Natural killer cell (primary cell): ENCODE data around the gene TMEM183A. TPM values are rescaled to one million over a fixed set of nuclear protein-coding genes. Genes with fewer than 3 reads are reported as not detected.

Experiments
- ATAC-seq, 3 donors: fragments of 150-1000 bp in 2 of 3; fragments of 200-7000 bp in 1 of 3; cut with Tn5 transposase; 1 replicate in 1 of 3; 2 replicates in 2 of 3; pipeline ENCODE4 v1.10.0; 2021; ENCODE audit warnings: mild to moderate bottlenecking in 2 of 3, moderate library complexity in 2 of 3
- DNase-seq, 2 donors: peaks; one replicate each; pipeline versions ENCODE4 v3.0.0 to v3.0.0-alpha.2; 2013 to 2021; ENCODE audit warnings: mixed read lengths in 1 of 2
- H3K27ac ChIP-seq: one replicate; pipeline ENCODE4 v1.5.1; 2013; ENCODE audit warnings: mild to moderate bottlenecking, low read length
- H3K27me3 ChIP-seq: one replicate; pipeline ENCODE4 v1.6.1; 2013; ENCODE audit warnings: low read length; ENCODE audit not compliant: control insufficient read depth, insufficient read depth
- H3K36me3 ChIP-seq: one replicate; pipeline ENCODE4 v1.6.1; 2013; ENCODE audit warnings: low read length; ENCODE audit not compliant: control insufficient read depth, insufficient read depth
- H3K4me1 ChIP-seq: one replicate; pipeline ENCODE4 v1.6.1; 2013; ENCODE audit warnings: low read length; ENCODE audit not compliant: control insufficient read depth, insufficient read depth
- H3K4me3 ChIP-seq: one replicate; pipeline ENCODE4 v1.5.1; 2013; ENCODE audit warnings: low read length
- H3K9me3 ChIP-seq: one replicate; pipeline ENCODE4 v1.6.1; 2013; ENCODE audit warnings: low read length; ENCODE audit not compliant: control insufficient read depth, insufficient read depth
- H3K27ac Mint-ChIP-seq, 2 donors: one replicate each; pipeline ENCODE4 v1.8.0; 2022; ENCODE audit warnings: mild to moderate bottlenecking in 2 of 2, mixed read lengths in 2 of 2, moderate library complexity in 1 of 2
- H3K27me3 Mint-ChIP-seq, 2 donors: one replicate each; pipeline ENCODE4 v1.8.0; 2022; ENCODE audit warnings: low read depth in 2 of 2, mixed read lengths in 2 of 2
- H3K36me3 Mint-ChIP-seq: one replicate; pipeline ENCODE4 v1.8.0; 2022; ENCODE audit warnings: mixed read lengths
- H3K4me1 Mint-ChIP-seq, 2 donors: one replicate each; pipeline ENCODE4 v1.8.0; 2022; ENCODE audit warnings: mixed read lengths in 2 of 2
- H3K4me3 Mint-ChIP-seq: one replicate; pipeline ENCODE4 v1.8.0; 2022; ENCODE audit warnings: mild to moderate bottlenecking, moderate library complexity, mixed read lengths
- H3K9me3 Mint-ChIP-seq, 2 donors: one replicate each; pipeline ENCODE4 v1.8.0; 2022; ENCODE audit warnings: mixed read lengths in 2 of 2
- WGBS: methylation state at CpG from one replicate; pipeline ENCODE4 v1.1.7; 2013; ENCODE audit warnings: missing lambda C conversion rate; ENCODE audit not compliant: insufficient coverage; 5-methylcytosine and 5-hydroxymethylcytosine counted together
- intact Hi-C: fragments of 100-400 bp; cut with micrococcal nuclease; formaldehyde crosslinking; loops from one replicate; pipeline ENCODE4 v1.14.2; 2022
- total RNA-seq, 4 donors: library from RNA; stranded (reverse); fragments of 120-200 nt in 1 of 4; gene quantifications; one replicate each; pipeline versions ENCODE4 v1.2.3 to v1.2.4, GENCODE V29; 2013 to 2022
- TF ChIP-seq, protein P1 (sequence below): fragments of 200-600 bp; IDR thresholded peaks from one replicate; pipeline ENCODE4 v1.8.0; 2022; ENCODE audit warnings: antibody characterized with exemption

The TMEM183A gene
- total RNA-seq, 3 donors from 2014 or later (not counting 1 experiment from before 2014, with no cell fraction given): 127 to 147 (median 143) TPM

DNA sequence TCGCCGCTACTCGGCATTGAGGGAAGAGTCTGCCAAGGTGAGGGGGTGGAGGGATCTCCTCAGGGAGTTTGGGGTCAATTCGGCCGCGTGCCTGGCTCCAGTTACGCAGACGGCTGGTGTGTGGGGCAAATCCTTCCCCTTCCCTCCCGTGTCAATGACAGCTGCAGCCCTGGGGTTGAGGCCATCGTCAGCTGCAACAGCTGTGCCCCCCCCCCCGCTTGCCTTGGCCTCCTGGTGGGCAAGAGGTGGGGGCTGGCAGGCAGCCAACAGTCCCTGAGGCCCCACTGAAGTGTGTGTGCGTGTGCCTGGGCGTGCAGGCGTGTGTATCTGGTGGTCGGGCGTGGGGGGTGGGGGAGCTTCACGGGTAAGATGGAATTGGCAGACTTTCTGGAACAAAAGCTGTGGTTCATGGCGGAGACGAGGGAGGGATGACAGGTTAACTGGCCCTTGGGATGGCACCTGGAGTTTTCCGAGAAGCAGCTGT is 44.7 kb downstream of the TMEM183A start:
- TF ChIP-seq, protein P1, sequence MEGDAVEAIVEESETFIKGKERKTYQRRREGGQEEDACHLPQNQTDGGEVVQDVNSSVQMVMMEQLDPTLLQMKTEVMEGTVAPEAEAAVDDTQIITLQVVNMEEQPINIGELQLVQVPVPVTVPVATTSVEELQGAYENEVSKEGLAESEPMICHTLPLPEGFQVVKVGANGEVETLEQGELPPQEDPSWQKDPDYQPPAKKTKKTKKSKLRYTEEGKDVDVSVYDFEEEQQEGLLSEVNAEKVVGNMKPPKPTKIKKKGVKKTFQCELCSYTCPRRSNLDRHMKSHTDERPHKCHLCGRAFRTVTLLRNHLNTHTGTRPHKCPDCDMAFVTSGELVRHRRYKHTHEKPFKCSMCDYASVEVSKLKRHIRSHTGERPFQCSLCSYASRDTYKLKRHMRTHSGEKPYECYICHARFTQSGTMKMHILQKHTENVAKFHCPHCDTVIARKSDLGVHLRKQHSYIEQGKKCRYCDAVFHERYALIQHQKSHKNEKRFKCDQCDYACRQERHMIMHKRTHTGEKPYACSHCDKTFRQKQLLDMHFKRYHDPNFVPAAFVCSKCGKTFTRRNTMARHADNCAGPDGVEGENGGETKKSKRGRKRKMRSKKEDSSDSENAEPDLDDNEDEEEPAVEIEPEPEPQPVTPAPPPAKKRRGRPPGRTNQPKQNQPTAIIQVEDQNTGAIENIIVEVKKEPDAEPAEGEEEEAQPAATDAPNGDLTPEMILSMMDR: no peak
- Histone ChIP-seq H3K27me3 (no peaks in the 10 kb centered on the region), H3K27ac (no peak overlapping the region), H3K36me3 (no peaks in the 10 kb centered on the region), H3K9me3 (no peaks in the 10 kb centered on the region), H3K4me3 (no peak overlapping the region), H3K4me1 (no peaks in the 10 kb centered on the region)
- intact Hi-C loops: no loop called here
- WGBS: 29% methylated on average over 20 of the region's 20 CpGs
- H3K27me3 Mint-ChIP-seq: peaks cover 19 to 44% of the 10 kb centered on the region in 2 donors
- H3K27ac Mint-ChIP-seq: no peak overlapping the region
- DNase-seq (no peak), ATAC-seq (no peak)
- H3K4me1 Mint-ChIP-seq: no peaks in the 10 kb centered on the region
- no peaks in the 10 kb centered on the region for H3K9me3 Mint-ChIP-seq
- H3K36me3 Mint-ChIP-seq: no peaks in the 10 kb centered on the region
- H3K4me3 Mint-ChIP-seq: no peak overlapping the region

DNA sequence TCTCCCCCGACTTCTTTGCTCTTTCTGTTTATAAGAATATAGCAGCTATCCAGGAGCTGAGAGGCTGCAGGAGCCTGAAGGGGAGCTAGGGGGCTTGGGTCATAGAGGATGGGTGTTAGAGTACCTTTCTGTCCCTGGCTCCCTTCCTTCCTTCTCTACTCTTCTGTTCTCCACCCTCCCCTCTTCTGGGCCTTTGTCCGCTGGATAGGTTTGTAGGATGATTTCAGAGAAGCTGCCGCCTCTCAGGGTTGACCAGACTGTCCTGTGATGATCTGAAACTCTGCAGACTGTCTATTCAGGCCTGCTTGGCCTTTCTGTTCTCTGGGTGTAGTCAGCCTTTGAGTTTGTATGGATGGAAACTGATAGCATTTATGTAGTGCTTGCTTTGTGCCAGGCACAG is 45.4 kb downstream of the TMEM183A start:
- intact Hi-C loops: no loop called here
- no peak for DNase-seq

DNA sequence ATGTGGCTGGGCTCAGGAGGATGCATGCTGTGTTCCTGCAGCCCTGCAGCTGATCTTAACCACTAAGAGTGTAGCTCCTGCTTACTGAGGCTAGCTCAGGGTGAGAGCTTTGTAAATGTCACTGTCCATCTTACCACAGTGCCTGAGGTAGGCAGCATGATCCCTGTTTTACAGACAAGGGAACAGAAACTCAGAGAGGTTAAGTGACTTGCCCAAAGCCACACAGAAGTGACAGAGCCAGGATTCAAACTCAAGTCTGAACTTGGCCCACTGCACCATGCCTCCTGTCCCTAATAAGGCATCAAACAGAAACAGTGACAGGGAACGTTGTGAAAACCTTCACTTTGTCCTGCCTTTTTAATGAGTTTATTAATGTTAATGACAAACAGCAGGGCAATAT is 47.0 kb downstream of the TMEM183A start:
- intact Hi-C loops: no loop called here
- H3K27me3 Mint-ChIP-seq: peaks cover 13 to 46% of the 10 kb centered on the region in 2 donors
- no peaks in the 10 kb centered on the region for H3K9me3 Mint-ChIP-seq
- no peak overlapping the region for H3K4me3 Mint-ChIP-seq
- H3K27ac Mint-ChIP-seq: no peak overlapping the region
- no peaks in the 10 kb centered on the region for H3K36me3 Mint-ChIP-seq
- H3K36me3 ChIP-seq: no peaks in the 10 kb centered on the region
- no peaks in the 10 kb centered on the region for H3K9me3 ChIP-seq
- no peak overlapping the region for H3K4me3 ChIP-seq
- H3K27ac ChIP-seq: no peak overlapping the region
- 47% methylated on average over 1 of the region's 1 CpG for WGBS
- TF ChIP-seq, protein P1: no peak
- no peaks in the 10 kb centered on the region for H3K27me3 ChIP-seq
- no peak for ATAC-seq
- DNase-seq: no peak
- peaks cover 6% of the 10 kb centered on the region for H3K4me1 ChIP-seq
- peaks cover 0 to 5% of the 10 kb centered on the region in 2 donors for H3K4me1 Mint-ChIP-seq

More for the DNA sequence above, 45.4 kb downstream of the TMEM183A start:
- TF ChIP-seq, protein P1: no peak
- Mint-ChIP-seq H3K36me3 (no peaks in the 10 kb centered on the region), H3K27me3 (peaks cover 18 to 49% of the 10 kb centered on the region in 2 donors), H3K9me3 (no peaks in the 10 kb centered on the region), H3K27ac (no peak overlapping the region), H3K4me3 (no peak overlapping the region), H3K4me1 (no peaks in the 10 kb centered on the region)
- no peak overlapping the region for H3K27ac ChIP-seq
- WGBS: 89% methylated on average over 1 of the region's 3 CpGs
- H3K4me3 ChIP-seq: no peak overlapping the region
- H3K36me3 ChIP-seq: no peaks in the 10 kb centered on the region
- ATAC-seq: no peak
- no peaks in the 10 kb centered on the region for H3K27me3 ChIP-seq
- H3K4me1 ChIP-seq: no peaks in the 10 kb centered on the region
- no peaks in the 10 kb centered on the region for H3K9me3 ChIP-seq

DNA sequence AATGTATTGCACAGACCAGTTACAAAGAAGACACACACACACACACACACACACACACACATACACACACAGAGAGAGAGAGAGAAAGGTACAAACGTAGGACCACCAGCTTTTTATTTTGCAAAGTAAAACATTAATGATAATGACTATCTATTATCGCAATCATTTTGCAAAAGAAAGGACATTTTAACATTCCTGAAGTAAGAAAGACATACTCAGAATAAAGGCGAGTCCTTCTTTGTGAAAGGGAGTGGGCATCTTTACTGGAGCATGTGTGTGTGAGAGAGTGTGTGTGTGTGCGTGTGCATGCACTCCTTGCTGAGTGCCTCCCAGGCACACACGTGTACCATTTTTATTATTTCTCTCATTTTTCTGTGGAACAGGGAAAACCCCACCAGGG is 47.5 kb downstream of the TMEM183A start:
- Mint-ChIP-seq H3K9me3 (no peaks in the 10 kb centered on the region), H3K36me3 (no peaks in the 10 kb centered on the region), H3K4me3 (no peak overlapping the region), H3K27ac (no peak overlapping the region), H3K27me3 (peaks cover 13 to 46% of the 10 kb centered on the region in 2 donors), H3K4me1 (peaks cover 0 to 5% of the 10 kb centered on the region in 2 donors)
- TF ChIP-seq, protein P1: no peak
- intact Hi-C loops: no loop called here
- DNase-seq: no peak
- 97% methylated on average over 3 of the region's 5 CpGs for WGBS
- Histone ChIP-seq H3K9me3 (no peaks in the 10 kb centered on the region), H3K36me3 (no peaks in the 10 kb centered on the region), H3K27ac (no peak overlapping the region), H3K4me1 (peaks cover 10% of the 10 kb centered on the region), H3K27me3 (no peaks in the 10 kb centered on the region), H3K4me3 (no peak overlapping the region)
- ATAC-seq: no peak
